Raji (cell line): Measurements from ENCODE around the gene MECR.

Experiments used
- POLR2A ChIP-seq: IDR thresholded peaks from 2 replicates; pipeline ENCODE4 v1.6.1; 2011; ENCODE audit warnings: low read depth, low read length, control low read depth; ENCODE audit not compliant: insufficient read depth

Gene MECR

GRCh38 chr1:29172415-29172939 is 58.3 kb downstream of the MECR start:
- no peak for TF ChIP-seq POLR2A

GRCh38 chr1:29171521-29171920 is 59.2 kb downstream of the MECR start:
- no peak for TF ChIP-seq POLR2A

GRCh38 chr1:29171089-29171488 is 59.6 kb downstream of the MECR start:
- TF ChIP-seq POLR2A: no peak

- TF ChIP-seq POLR2A: no peak
Measured at GRCh38 chr1:29169976-29170375, 60.8 kb downstream of the MECR start.

- no peak for TF ChIP-seq POLR2A
Measured at GRCh38 chr1:29167904-29168303, 62.8 kb downstream of the MECR start.

GRCh38 chr1:29166291-29166878 is 64.3 kb downstream of the MECR start:
- no peak for TF ChIP-seq POLR2A

- TF ChIP-seq POLR2A: no peak
Measured at GRCh38 chr1:29164588-29164987, 66.1 kb downstream of the MECR start.

GRCh38 chr1:29162476-29163138 is 68.1 kb downstream of the MECR start:
- no peak for TF ChIP-seq POLR2A

GRCh38 chr1:29162025-29162424 is 68.7 kb downstream of the MECR start:
- no peak for TF ChIP-seq POLR2A

- no peak for TF ChIP-seq POLR2A
Measured at GRCh38 chr1:29159773-29160172, 71.0 kb downstream of the MECR start.

GRCh38 chr1:29157269-29157601 is 73.5 kb downstream of the MECR start:
- no peak for TF ChIP-seq POLR2A

GRCh38 chr1:29156543-29157268 is 74.0 kb downstream of the MECR start:
- TF ChIP-seq POLR2A: no peak

- TF ChIP-seq POLR2A: no peak
Measured at GRCh38 chr1:29152046-29152805, 78.5 kb downstream of the MECR start.

GRCh38 chr1:29148656-29149491 is 81.9 kb downstream of the MECR start:
- no peak for TF ChIP-seq POLR2A
